ENCODE measurements around the gene HIP1. TPM values are rescaled to one million over a fixed set of nuclear protein-coding genes. Genes with fewer than 3 reads are reported as not detected.
"Not testable (repeated sequence)": the region's sequence is repeated elsewhere in the genome, so short reads cannot be mapped to it uniquely, and the experiment has no call there.

The HIP1 gene
- total and polyA plus RNA-seq, 2 of the 4 experiments (the other 2 are of a cell fraction) = 6.8 to 10.0 TPM

- BruUV-seq (replicated peaks); H2BK20ac ChIP-seq (ENCODE audit: low read depth, low read length); dilution Hi-C loops (cut with HindIII; ENCODE audit: low sequenced_read_pairs, unreplicated experiment); H4K8ac ChIP-seq (ENCODE audit: low read depth in 2 of 2, low read length in 2 of 2); H3K27ac ChIP-seq (ENCODE audit: insufficient read depth, low read length); H4K5ac ChIP-seq (ENCODE audit: low read depth, low read length); H3K27me3 ChIP-seq (ENCODE audit: control insufficient read depth, insufficient read depth, low read length); H2AK5ac ChIP-seq (ENCODE audit: low read depth, low read length); CTCF ChIA-PET; H2AK9ac ChIP-seq (replicated peaks; ENCODE audit: low read depth, low read length, poor library complexity); intact Hi-C loops (cut with micrococcal nuclease); H3K36me3 ChIP-seq (ENCODE audit: control insufficient read depth, insufficient read depth, low read length); DNase-seq; ATAC-seq (ENCODE audit: low read depth); H3K9ac ChIP-seq (ENCODE audit: low read depth, low read length); H3K4ac ChIP-seq (ENCODE audit: low read depth, low read length); H3K9me1 ChIP-seq (ENCODE audit: insufficient read depth, low read length); POLR2A ChIA-PET (ENCODE audit: unreplicated experiment); H3K56ac ChIP-seq (ENCODE audit: extremely low read depth, insufficient read depth, low read length); H3K4me1 ChIP-seq (ENCODE audit: control insufficient read depth, insufficient read depth, low read length); H3K18ac ChIP-seq (ENCODE audit: low read depth, low read length); H3K9me3 ChIP-seq (ENCODE audit: control insufficient read depth, insufficient read depth, low read length); H3K14ac ChIP-seq (replicated peaks; ENCODE audit: low read depth, low read length); H3K4me3 ChIP-seq (ENCODE audit: insufficient read depth, low read depth, low read length); H4K20me1 ChIP-seq (ENCODE audit: insufficient read depth, low read length); H3K23ac ChIP-seq (ENCODE audit: low read depth, low read length); in situ Hi-C loops (cut with MboI; ENCODE audit: low sequenced_read_pairs); H2BK15ac ChIP-seq (ENCODE audit: low read depth, low read length); H2BK120ac ChIP-seq (ENCODE audit: low read depth, low read length); H2AFZ ChIP-seq (replicated peaks; ENCODE audit: low read length, poor library complexity); H3K4me2 ChIP-seq (ENCODE audit: low read depth, low read length); H2BK5ac ChIP-seq (ENCODE audit: low read depth, low read length, poor library complexity, severe bottlenecking); H4K91ac ChIP-seq (ENCODE audit: insufficient read depth, low read depth, low read length): not testable (repeated sequence)
- H3K79me1 ChIP-seq (ENCODE audit: low read depth in 1 of 2, low read length in 2 of 2) = peaks cover 32 to 41% of the 10 kb centered on the region in 2 experiments
- WGBS, 2 experiments (ENCODE audit: extremely low coverage in 2 of 2, insufficient read length in 1 of 2) = 100% methylated on average over 3 of the region's 6 CpGs; no CpG with 5 or more reads in 1 of the 2 experiments
Measured at GRCh38 chr7:75632587-75632986, 106.2 kb downstream of the HIP1 start.
